CD4-positive, alpha-beta T cell treated with Interleukin-4 for 1 hour (primary cell): ENCODE results near the gene CES4A.
A peak's percentile ranks its signal among the peaks of the same experiment; 100 is the strongest.
"Not testable (repeated sequence)": the region's sequence is repeated elsewhere in the genome, so short reads cannot be mapped to it uniquely, and the experiment has no call there.

Source experiments
- DNase-seq, 2 donors: peaks; one replicate each; pipeline ENCODE4 v3.0.0-alpha.2; 2020 to 2022

The CES4A gene

DNA sequence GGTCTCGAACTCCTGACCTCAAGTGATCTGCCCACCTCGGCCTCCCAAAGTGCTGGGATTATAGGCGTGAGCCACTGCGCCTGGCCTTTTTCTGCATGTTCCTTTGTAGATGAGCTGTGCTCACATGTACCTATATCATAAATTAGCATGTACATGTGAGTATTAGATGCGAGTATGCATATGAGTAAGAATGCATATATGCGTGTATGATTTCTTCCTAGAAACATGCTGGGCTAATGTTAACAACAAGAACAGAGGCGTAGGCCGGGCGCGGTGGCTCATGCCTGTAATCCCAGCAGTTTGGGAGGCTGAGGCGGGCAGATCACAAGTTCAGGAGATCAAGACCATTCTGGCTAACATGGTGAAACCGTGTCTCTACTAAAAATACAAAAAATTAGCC lies 5.2 kb downstream of the CES4A start:
- DNase-seq, result not testable (repeated sequence)

- no peak for DNase-seq
These were observed 8.1 kb downstream of the CES4A start for GRCh38 chr16:66996324-66996982.

- DNase-seq, result no peak
These were observed 8.6 kb downstream of the CES4A start for GRCh38 chr16:66996983-66997358.

DNA sequence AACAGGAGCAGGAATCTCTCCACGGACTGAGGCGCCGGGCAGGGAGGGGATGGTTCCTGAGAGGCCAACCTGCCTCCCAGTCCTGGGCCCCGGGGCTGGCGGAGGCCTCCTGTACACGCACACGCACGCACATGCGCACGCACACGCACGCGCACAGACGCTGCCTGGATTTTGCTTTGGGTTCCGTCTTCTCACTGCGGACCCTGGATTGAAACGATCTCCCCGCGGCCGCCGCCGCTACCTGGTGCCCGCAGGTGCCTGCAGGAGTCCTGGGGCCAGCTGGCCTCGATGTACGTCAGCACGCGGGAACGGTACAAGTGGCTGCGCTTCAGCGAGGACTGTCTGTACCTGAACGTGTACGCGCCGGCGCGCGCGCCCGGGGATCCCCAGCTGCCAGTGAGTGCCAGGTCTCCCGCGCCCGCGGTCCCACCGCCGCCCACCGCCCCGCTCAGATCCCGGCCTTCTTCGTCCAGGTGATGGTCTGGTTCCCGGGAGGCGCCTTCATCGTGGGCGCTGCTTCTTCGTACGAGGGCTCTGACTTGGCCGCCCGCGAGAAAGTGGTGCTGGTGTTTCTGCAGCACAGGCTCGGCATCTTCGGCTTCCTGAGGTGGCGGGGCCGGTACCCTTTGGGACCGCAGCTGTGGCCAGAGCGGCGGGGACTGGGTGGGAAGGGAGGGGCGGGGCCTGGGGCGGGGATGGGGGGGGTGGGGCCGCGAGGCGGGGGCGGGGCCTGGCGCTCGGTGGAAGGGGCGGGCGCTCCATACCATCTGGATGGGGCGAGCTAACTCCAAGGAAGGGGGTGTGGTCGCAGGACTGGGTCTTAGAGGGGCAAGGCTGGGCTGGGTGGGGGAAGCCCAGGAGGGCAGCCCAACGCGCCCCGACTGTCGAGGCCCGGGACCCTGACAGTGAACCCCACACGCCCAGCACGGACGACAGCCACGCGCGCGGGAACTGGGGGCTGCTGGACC lies 12.3 kb downstream of the CES4A start:
- peak; percentile 60 to 71 for DNase-seq

DNA sequence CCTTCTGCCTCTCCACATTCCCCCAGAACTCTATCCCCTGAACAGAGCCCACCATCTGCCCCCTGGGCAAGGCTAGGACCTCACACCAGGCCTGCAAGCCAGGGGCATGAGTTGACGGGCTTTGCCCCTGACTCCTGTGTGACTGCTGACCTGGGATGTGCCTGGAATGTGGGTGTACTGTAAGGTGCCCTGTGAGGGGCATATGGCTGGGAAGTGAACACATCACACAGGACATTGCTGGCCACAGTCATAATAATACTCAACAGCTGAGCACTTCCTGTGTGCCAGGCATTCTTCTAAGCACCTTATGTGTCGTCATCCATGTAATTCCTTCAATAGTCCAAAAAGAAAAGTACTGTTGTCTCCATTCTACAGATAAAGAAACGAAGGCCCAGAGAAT lies 13.3 kb downstream of the CES4A start:
- DNase-seq, result no peak

- no peak for DNase-seq
These were observed 18.7 kb downstream of the CES4A start for GRCh38 chr16:67006930-67007658.

DNA sequence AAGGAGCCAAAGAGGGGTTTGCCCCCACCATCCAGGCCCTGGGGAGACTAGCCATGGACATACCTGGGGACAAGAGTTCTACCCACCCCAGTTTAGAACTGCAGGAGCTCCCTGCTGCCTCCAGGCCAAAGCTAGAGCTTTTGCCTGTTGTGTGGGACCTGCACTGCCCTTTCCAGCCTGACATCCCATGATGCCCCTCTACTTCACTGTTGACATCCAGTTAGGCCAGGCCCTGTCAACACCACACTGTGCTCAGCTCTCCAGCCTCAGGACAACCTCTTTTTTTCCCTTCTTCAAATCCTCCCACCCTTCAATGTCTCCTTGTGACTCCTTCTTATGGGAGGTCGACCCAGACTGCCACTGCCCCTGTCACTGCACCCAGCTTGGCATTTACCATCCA lies 20.8 kb downstream of the CES4A start:
- no peak for DNase-seq

DNA sequence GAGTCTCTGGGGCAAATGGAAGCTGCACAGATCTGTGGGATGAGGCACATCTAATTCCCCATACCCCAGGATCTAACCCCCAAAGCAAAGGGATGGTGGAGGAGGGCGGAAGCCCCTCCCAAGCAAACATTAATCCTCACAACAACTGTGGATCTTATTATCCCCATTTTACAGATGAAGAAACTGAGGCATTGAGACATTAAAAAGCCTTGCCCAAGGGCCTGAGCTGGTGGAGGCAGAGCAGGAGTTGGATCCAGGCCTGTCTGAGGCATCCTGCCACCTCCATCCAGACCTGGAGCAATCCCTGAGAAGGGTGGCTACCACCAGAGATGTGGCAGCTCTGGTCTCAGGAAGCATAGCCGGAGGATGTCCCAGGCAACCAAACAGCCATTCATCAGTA lies 22.9 kb downstream of the CES4A start:
- DNase-seq, result no peak

GRCh38 chr16:67013233-67013822 lies 24.9 kb downstream of the CES4A start:
- DNase-seq, result no peak

GRCh38 chr16:67013823-67014633 lies 25.6 kb downstream of the CES4A start:
- peak; percentile 59 to 71 for DNase-seq

- DNase-seq, result no peak
These were observed 26.4 kb downstream of the CES4A start for GRCh38 chr16:67014634-67015312.

- DNase-seq, result no peak
These were observed 26.9 kb downstream of the CES4A start for GRCh38 chr16:67015313-67015731.

DNA sequence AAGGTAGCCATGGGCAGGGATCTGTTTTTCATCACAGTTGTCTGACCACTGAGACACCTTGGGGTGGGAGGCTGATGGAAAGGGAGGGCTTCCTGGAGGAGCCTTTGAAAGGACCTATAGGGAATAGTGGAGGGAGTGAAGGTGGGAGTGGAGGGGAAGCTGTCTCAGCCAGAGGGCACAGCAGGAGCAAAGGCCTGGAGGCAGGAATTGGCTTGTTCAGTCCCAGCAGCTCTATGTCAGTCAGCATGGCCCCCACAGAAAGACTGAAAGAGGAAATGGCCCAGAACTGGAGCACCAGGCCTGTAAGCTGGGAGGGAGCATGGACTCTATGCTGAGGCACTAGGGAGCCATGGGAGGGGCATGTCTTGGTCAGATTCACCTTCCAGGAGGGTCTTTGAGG lies 27.8 kb downstream of the CES4A start:
- no peak for DNase-seq

- no peak for DNase-seq
These were observed 28.5 kb downstream of the CES4A start for GRCh38 chr16:67016681-67017420.

DNA sequence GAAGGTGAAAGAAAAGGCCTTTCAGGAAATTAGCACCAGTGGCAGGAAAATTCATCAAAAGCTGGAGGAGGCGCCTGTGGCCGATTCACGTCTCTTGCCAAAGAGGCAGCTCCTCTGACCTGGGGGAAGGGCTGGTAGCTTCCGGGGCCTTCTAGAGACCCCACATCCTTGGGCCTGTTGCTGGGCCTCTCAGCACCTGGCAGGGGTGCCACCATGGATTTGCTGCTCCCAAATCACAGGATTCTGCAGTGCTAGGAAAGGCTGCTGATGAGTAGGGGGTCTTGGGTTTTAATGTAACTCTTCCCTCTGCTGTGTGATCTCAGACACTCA lies 29.0 kb downstream of the CES4A start:
- DNase-seq, result no peak

- DNase-seq, result peak; percentile 86 to 91
These were observed 29.6 kb downstream of the CES4A start for GRCh38 chr16:67017810-67018488.

DNA sequence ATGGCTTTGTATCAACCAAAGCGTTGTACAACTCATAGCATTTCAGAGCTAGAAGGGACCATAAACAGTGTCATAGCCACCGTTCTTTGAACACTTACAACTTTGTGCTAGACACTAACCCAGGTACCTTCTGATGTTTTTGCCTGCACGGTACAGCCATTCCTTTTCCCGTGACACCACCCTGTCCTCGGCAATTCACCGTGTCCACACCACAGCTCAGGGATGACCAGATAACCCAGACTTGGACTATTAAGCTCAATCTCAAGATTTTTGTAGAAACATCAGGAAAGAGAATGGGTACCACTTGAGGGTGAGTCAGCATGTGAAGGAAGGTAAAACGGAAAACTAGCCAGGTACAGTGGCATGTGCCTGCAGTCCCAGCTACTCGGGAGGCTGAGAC lies 30.8 kb downstream of the CES4A start:
- no peak for DNase-seq

- DNase-seq, result no peak
These were observed 32.9 kb downstream of the CES4A start for GRCh38 chr16:67021321-67021720.

DNA sequence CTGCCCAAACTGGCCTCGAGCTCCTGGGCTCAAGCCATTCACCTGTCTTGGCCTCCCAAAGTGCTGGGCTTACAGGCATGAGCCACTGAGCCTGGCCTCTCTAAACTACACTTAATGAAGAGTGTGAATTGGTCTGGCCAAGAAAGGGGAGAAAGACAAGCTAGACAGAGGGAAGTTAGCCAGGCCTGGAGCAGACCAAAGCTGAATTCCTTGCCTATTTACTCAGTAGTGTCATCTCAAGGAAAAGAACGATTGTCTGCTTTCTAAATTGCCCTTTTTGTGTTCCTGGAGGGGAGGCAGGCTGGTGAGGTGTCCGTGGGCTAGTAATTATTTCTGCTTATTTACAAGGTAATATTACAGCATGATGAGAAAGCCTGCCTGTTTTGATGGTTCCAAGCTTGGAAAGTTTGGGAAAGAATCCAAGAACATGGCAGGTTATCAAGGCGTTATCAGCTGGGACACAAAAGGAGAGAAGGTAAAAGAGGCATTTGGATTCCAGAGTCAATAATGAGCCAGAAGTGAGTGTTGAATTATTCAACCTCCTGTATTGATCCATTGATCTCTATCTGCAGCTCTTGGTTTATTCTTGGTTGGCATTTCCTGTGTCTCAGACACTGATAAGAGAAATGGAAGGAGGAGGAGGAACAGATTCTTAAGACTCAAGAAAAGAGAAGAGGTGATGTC lies 34.3 kb downstream of the CES4A start:
- no peak for DNase-seq

DNA sequence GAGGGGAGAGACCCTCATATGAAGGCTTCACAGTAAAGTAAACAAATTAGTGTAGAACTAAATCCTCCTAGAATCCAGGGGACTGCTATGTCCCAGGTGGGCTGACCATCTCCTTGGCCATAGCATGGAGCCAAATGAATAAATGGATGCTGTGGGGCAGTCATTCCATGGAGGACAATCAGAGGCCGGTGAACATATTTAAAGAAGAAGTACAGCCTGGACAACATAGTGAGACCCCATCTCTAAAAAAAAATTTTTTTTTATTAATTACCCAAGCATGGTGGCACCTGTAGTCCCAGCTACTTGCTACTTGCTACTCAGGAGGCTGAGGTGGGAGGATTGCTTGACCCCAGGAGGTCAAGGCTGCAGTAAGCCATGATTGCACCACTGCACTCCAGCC lies 35.3 kb downstream of the CES4A start:
- no peak for DNase-seq
